ENCODE measurements around the gene BACE2. TPM values are rescaled to one million over a fixed set of nuclear protein-coding genes. Genes with fewer than 3 reads are reported as not detected.

The BACE2 gene
- total RNA-seq, 6 experiments from 2014 or later, result 4.3 to 7.9 (median 5.4) TPM

DNA sequence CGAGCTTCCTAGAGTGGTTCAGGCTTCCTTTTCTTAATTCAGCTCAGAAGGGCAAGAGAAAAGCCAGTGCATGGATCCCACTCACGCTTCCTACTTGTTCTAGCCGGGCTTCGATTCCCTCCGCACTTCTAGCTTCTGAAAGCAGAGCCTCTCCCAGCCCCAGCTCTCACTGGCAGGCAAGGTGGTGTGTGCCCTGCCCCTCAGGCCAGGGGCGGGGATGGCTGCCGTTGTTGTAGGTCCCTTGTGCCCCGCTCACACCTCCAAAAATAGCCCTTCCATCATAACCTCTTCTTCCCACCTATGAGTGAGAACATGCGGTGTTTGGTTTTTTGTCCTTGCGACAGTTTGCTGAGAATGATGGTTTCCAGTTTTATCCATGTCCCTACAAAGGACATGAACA lies 31.6 kb downstream of the BACE2 start:
- Histone ChIP-seq H3K36me3 (no peaks in the 10 kb centered on the region), H3K4me1 (no peaks in the 10 kb centered on the region), H3K27me3 (no peaks in the 10 kb centered on the region), H3K27ac (no peak overlapping the region), H3K4me3 (no peak overlapping the region), H3K9me3 (no peaks in the 10 kb centered on the region)
- intact Hi-C loops (cut with DNase I), result no loop called here
- TF ChIP-seq POLR2A (IDR thresholded peaks at IDR 0.05), result no peak
- TF ChIP-seq, protein P1, sequence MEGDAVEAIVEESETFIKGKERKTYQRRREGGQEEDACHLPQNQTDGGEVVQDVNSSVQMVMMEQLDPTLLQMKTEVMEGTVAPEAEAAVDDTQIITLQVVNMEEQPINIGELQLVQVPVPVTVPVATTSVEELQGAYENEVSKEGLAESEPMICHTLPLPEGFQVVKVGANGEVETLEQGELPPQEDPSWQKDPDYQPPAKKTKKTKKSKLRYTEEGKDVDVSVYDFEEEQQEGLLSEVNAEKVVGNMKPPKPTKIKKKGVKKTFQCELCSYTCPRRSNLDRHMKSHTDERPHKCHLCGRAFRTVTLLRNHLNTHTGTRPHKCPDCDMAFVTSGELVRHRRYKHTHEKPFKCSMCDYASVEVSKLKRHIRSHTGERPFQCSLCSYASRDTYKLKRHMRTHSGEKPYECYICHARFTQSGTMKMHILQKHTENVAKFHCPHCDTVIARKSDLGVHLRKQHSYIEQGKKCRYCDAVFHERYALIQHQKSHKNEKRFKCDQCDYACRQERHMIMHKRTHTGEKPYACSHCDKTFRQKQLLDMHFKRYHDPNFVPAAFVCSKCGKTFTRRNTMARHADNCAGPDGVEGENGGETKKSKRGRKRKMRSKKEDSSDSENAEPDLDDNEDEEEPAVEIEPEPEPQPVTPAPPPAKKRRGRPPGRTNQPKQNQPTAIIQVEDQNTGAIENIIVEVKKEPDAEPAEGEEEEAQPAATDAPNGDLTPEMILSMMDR (IDR thresholded peaks at IDR 0.05), result no peak
- WGBS (ENCODE audit: insufficient coverage, low coverage, low lambda C conversion rate, missing lambda C conversion rate), result 65% methylated on average over 4 of the region's 10 CpGs
- ATAC-seq (no peak), DNase-seq (no peak)

DNA sequence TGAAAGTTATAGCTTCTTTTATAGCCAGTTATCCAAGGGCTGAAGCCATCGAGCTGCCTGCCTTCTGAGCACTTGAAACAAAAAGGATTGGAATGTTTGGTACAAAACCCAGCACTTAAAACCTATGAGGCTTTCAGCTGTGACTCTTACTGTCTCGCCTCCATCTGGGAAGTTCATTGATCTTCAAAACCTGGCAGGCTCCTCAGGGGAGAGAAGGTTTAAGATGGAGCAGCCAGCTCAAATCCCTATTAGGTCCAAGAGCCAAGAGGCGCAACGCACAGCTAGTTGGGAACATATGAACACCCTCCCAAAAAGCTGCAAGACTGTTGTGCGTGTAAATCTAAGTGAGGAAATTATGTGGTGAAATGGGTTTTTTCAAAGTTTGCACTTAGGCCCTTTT lies 33.4 kb downstream of the BACE2 start:
- no peaks in the 10 kb centered on the region for H3K9me3 ChIP-seq
- WGBS (ENCODE audit: insufficient coverage, low coverage, low lambda C conversion rate, missing lambda C conversion rate), result 63% methylated on average over 5 of the region's 5 CpGs
- H3K27me3 ChIP-seq, result no peaks in the 10 kb centered on the region
- H3K4me1 ChIP-seq, result no peaks in the 10 kb centered on the region
- intact Hi-C loops (cut with DNase I), result no loop called here
- TF ChIP-seq POLR2A (IDR thresholded peaks at IDR 0.05), result no peak
- TF ChIP-seq, protein P1 (IDR thresholded peaks at IDR 0.05), result no peak
- no peak for DNase-seq
- no peak for ATAC-seq
- H3K4me3 ChIP-seq, result no peak overlapping the region
- H3K27ac ChIP-seq, result no peak overlapping the region
- no peaks in the 10 kb centered on the region for H3K36me3 ChIP-seq

DNA sequence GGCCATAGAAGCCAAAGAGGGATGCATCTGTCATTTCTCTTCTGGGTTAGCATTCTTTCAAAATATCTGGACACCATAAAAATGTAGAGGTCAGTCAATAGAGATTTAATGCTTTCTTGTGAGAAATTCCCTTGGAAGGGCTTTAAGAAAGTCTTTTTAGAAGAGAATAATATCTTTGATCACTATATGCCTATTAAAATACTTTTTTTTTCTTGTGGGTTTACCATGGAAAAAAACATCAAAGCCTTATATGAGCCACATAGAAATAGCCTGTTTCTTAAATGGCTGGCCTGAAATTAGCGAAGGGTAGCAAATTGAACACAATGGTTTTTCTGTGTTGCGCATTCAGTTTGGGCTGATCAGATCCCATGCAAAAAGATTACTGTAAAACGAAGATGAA lies 36.8 kb downstream of the BACE2 start:
- Histone ChIP-seq H3K9me3 (no peaks in the 10 kb centered on the region), H3K36me3 (no peaks in the 10 kb centered on the region), H3K4me3 (no peak overlapping the region), H3K27me3 (no peaks in the 10 kb centered on the region), H3K27ac (no peak overlapping the region), H3K4me1 (no peaks in the 10 kb centered on the region)
- TF ChIP-seq, protein P1 (IDR thresholded peaks at IDR 0.05), result no peak
- WGBS (ENCODE audit: insufficient coverage, low coverage, low lambda C conversion rate, missing lambda C conversion rate), result 71% methylated on average over 3 of the region's 3 CpGs
- ATAC-seq (no peak), DNase-seq (no peak)
- intact Hi-C loops (cut with DNase I), result no loop called here

DNA sequence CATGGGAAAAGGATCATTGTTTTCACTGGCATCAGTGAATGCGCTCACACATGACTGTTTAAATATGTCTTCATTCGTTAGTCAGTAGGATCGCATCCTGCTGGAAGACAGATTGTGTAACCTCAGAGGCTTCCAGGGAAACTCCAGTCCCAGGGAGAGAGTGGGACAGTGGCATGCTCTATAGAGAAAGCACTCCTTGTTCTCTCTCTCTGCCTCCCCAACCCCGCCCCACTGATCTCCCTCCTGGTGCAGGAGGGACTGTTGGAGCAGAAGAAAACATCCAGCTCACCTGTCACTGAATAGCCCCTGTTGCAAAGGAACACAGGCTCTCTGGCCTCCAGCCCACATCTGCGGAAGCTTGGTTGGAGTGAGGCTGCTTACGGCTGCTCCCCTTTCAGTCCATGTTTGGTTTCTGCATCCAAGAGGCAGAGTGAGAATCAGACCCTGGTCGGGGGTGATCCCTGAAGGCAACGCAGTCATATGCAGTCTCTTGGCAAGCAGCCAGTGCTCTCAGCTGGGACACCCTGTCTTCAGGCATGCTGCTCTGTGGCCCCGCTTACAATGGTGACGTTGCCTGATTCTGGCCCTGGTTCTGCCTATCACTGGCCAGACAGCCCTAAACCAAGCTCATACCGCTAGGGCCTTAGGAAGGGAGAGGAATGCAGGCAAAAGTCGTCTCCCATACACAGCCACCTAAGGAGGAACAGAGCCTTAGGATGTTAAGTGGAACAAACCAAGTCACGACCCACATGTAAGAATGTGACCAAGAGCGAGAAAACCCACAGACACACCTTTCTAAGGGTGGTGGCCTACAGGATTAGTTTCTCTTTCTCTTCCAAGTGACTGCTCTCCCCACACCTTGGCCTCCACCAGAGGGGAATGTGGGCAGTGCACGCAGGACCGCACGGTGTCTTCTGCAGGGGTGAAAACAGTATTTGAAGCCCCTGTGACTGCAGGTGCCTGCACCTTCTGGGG lies 39.7 kb downstream of the BACE2 start:
- Histone ChIP-seq H3K4me1 (no peaks in the 10 kb centered on the region), H3K36me3 (no peaks in the 10 kb centered on the region), H3K9me3 (no peaks in the 10 kb centered on the region), H3K4me3 (no peak overlapping the region), H3K27me3 (no peaks in the 10 kb centered on the region), H3K27ac (peak overlapping the region in 1 of 3 donors; percentile 37)
- TF ChIP-seq, protein P1 (IDR thresholded peaks at IDR 0.05), result no peak
- TF ChIP-seq POLR2A (IDR thresholded peaks at IDR 0.05), result no peak
- intact Hi-C loops (cut with DNase I), result no loop called here
- 52% methylated on average over 9 of the region's 17 CpGs for WGBS (ENCODE audit: insufficient coverage, low coverage, low lambda C conversion rate, missing lambda C conversion rate)
- ATAC-seq, result peak; percentile 28 to 60 (median 50)
- peak in 1 of 3 donors; percentile 34 for DNase-seq

All from right lobe of liver (tissue), 6 donors.